Activated naive CD4-positive, alpha-beta T cell treated with anti-CD3 and anti-CD28 coated beads for 36 hours (primary cell): ENCODE data around the gene VRK2. TPM values are rescaled to one million over a fixed set of nuclear protein-coding genes. Genes with fewer than 3 reads are reported as not detected.
"Not testable (repeated sequence)": the region's sequence is repeated elsewhere in the genome, so short reads cannot be mapped to it uniquely, and the experiment has no call there.

Experiments
- CTCF ChIA-PET: fragments of 350-600 bp; sonication (Branson Sonifier 250); formaldehyde crosslinking; loops from one replicate; lab custom pipeline; 2021; ENCODE audit warnings: antibody characterized with exemption; lab: Charles Lee
- DNase-seq: peaks from one replicate; pipeline ENCODE4 v3.0.0-alpha.2; 2020
- H3K27ac Mint-ChIP-seq: one replicate; pipeline ENCODE4 v1.8.0; 2021; ENCODE audit warnings: mild to moderate bottlenecking, mixed read lengths
- H3K27me3 Mint-ChIP-seq: one replicate; pipeline ENCODE4 v1.8.0; 2021; ENCODE audit warnings: low read depth, mixed read lengths
- H3K36me3 Mint-ChIP-seq: one replicate; pipeline ENCODE4 v1.8.0; 2021; ENCODE audit warnings: low read depth, mixed read lengths
- H3K4me1 Mint-ChIP-seq: one replicate; pipeline ENCODE4 v1.8.0; 2021; ENCODE audit warnings: low read depth, mixed read lengths
- H3K4me3 Mint-ChIP-seq: one replicate; pipeline ENCODE4 v1.8.0; 2021; ENCODE audit warnings: mild to moderate bottlenecking, moderate library complexity, mixed read lengths
- H3K9me3 Mint-ChIP-seq: one replicate; pipeline ENCODE4 v1.8.0; 2021; ENCODE audit warnings: mixed read lengths
- intact Hi-C: fragments of 100-400 bp; cut with micrococcal nuclease; formaldehyde crosslinking; loops from one replicate; pipeline ENCODE4 v1.15.1; 2023
- total RNA-seq, 2 experiments: library from RNA; stranded (reverse); gene quantifications; one replicate each; pipeline ENCODE4 v1.2.3, GENCODE V29; 2021

Gene VRK2
- total RNA-seq, 2 experiments from 2014 or later: 14.7 to 16.1 TPM

GRCh38 chr2:58127111-58127510, 80.5 kb downstream of the VRK2 start:
- CTCF ChIA-PET: no interaction called here
- H3K36me3 Mint-ChIP-seq: peaks cover 12% of the 10 kb centered on the region
- no peaks in the 10 kb centered on the region for H3K9me3 Mint-ChIP-seq
- H3K4me1 Mint-ChIP-seq: peaks cover 2% of the 10 kb centered on the region
- intact Hi-C loops: no loop called here
- H3K4me3 Mint-ChIP-seq: no peak overlapping the region
- DNase-seq: no peak
- H3K27me3 Mint-ChIP-seq: no peaks in the 10 kb centered on the region
- H3K27ac Mint-ChIP-seq: no peak overlapping the region

GRCh38 chr2:58130238-58130637, 83.6 kb downstream of the VRK2 start:
- Mint-ChIP-seq H3K4me3 (no peak overlapping the region), H3K27me3 (no peaks in the 10 kb centered on the region), H3K9me3 (no peaks in the 10 kb centered on the region), H3K27ac (no peak overlapping the region), H3K4me1 (no peaks in the 10 kb centered on the region), H3K36me3 (peaks cover 14% of the 10 kb centered on the region)
- intact Hi-C loops: no loop called here
- CTCF ChIA-PET: no interaction called here
- no peak for DNase-seq

- H3K36me3 Mint-ChIP-seq: peaks cover 14% of the 10 kb centered on the region
- no peaks in the 10 kb centered on the region for H3K9me3 Mint-ChIP-seq
- H3K4me3 Mint-ChIP-seq: no peak overlapping the region
- H3K4me1 Mint-ChIP-seq: no peaks in the 10 kb centered on the region
- DNase-seq: no peak
- CTCF ChIA-PET: interaction anchor here (1.2 kb wide), 1 partner anchor 11 kb away, joined by 3 read pairs; no protein-coding TSS in a partner anchor
- no peaks in the 10 kb centered on the region for H3K27me3 Mint-ChIP-seq
- no peak overlapping the region for H3K27ac Mint-ChIP-seq
- intact Hi-C loops: loop anchor here (1.0 kb wide), 1 partner anchor 317 kb away; no protein-coding TSS in a partner anchor
Observed at GRCh38 chr2:58131191-58132011, 84.8 kb downstream of the VRK2 start.

- peaks cover 17% of the 10 kb centered on the region for H3K36me3 Mint-ChIP-seq
- H3K9me3 Mint-ChIP-seq: no peaks in the 10 kb centered on the region
- DNase-seq: no peak
- no peaks in the 10 kb centered on the region for H3K27me3 Mint-ChIP-seq
- H3K4me3 Mint-ChIP-seq: no peak overlapping the region
- H3K27ac Mint-ChIP-seq: no peak overlapping the region
- CTCF ChIA-PET: no interaction called here
- intact Hi-C loops: no loop called here
- no peaks in the 10 kb centered on the region for H3K4me1 Mint-ChIP-seq
Observed at GRCh38 chr2:58133395-58133794, 86.8 kb downstream of the VRK2 start.

- intact Hi-C loops: no loop called here
- Mint-ChIP-seq H3K9me3 (no peaks in the 10 kb centered on the region), H3K4me3 (no peak overlapping the region), H3K27me3 (no peaks in the 10 kb centered on the region), H3K36me3 (peaks cover 26% of the 10 kb centered on the region), H3K4me1 (no peaks in the 10 kb centered on the region), H3K27ac (no peak overlapping the region)
- CTCF ChIA-PET: no interaction called here
- no peak for DNase-seq
Observed at GRCh38 chr2:58135861-58136260, 89.3 kb downstream of the VRK2 start.

GRCh38 chr2:58137221-58137620, 90.6 kb downstream of the VRK2 start:
- CTCF ChIA-PET: no interaction called here
- Mint-ChIP-seq H3K27me3 (no peaks in the 10 kb centered on the region), H3K36me3 (peaks cover 23% of the 10 kb centered on the region), H3K4me1 (no peaks in the 10 kb centered on the region), H3K9me3 (no peaks in the 10 kb centered on the region), H3K4me3 (no peak overlapping the region), H3K27ac (no peak overlapping the region)
- DNase-seq: no peak
- intact Hi-C loops: no loop called here

GRCh38 chr2:58137856-58138255, 91.2 kb downstream of the VRK2 start:
- H3K9me3 Mint-ChIP-seq: no peaks in the 10 kb centered on the region
- H3K27me3 Mint-ChIP-seq: no peaks in the 10 kb centered on the region
- no peak overlapping the region for H3K4me3 Mint-ChIP-seq
- no peaks in the 10 kb centered on the region for H3K4me1 Mint-ChIP-seq
- peaks cover 23% of the 10 kb centered on the region for H3K36me3 Mint-ChIP-seq
- CTCF ChIA-PET: no interaction called here
- intact Hi-C loops: no loop called here
- no peak overlapping the region for H3K27ac Mint-ChIP-seq
- DNase-seq: no peak

- Mint-ChIP-seq H3K36me3 (peaks cover 24% of the 10 kb centered on the region), H3K4me1 (no peaks in the 10 kb centered on the region), H3K9me3 (no peaks in the 10 kb centered on the region), H3K27me3 (no peaks in the 10 kb centered on the region), H3K27ac (no peak overlapping the region), H3K4me3 (no peak overlapping the region)
- intact Hi-C loops: no loop called here
- CTCF ChIA-PET: no interaction called here
- DNase-seq: no peak
Observed at GRCh38 chr2:58138396-58139030, 91.9 kb downstream of the VRK2 start.

GRCh38 chr2:58140508-58141072, 94.0 kb downstream of the VRK2 start:
- H3K4me3 Mint-ChIP-seq: no peak overlapping the region
- no peak overlapping the region for H3K27ac Mint-ChIP-seq
- no peaks in the 10 kb centered on the region for H3K27me3 Mint-ChIP-seq
- CTCF ChIA-PET: no interaction called here
- H3K4me1 Mint-ChIP-seq: no peaks in the 10 kb centered on the region
- intact Hi-C loops: loop anchor here (10.0 kb wide), 1 partner anchor 226 kb away; no protein-coding TSS in a partner anchor
- no peak for DNase-seq
- H3K9me3 Mint-ChIP-seq: no peaks in the 10 kb centered on the region
- peaks cover 26% of the 10 kb centered on the region for H3K36me3 Mint-ChIP-seq

- intact Hi-C loops: loop anchor here (1.0 to 10.0 kb wide), 5 partner anchors 37 to 231 kb away; partner anchors contain the start of gene FANCL
- H3K36me3 Mint-ChIP-seq: peaks cover 30% of the 10 kb centered on the region
- not testable (repeated sequence) for H3K27ac Mint-ChIP-seq, H3K9me3 Mint-ChIP-seq, H3K4me3 Mint-ChIP-seq, H3K27me3 Mint-ChIP-seq, H3K4me1 Mint-ChIP-seq, DNase-seq
- CTCF ChIA-PET: interaction anchor here (0.6 kb wide), 1 partner anchor 133 kb away, joined by 5 read pairs; no protein-coding TSS in a partner anchor
Observed at GRCh38 chr2:58145769-58146168, 99.2 kb downstream of the VRK2 start.

GRCh38 chr2:58146707-58147106, 100.1 kb downstream of the VRK2 start:
- Mint-ChIP-seq H3K4me3 (no peak overlapping the region), H3K4me1 (peaks cover 9% of the 10 kb centered on the region), H3K27me3 (no peaks in the 10 kb centered on the region), H3K27ac (no peak overlapping the region), H3K9me3 (no peaks in the 10 kb centered on the region), H3K36me3 (peaks cover 31% of the 10 kb centered on the region)
- DNase-seq: peak; percentile 32
- intact Hi-C loops: loop anchor here (1.0 to 10.0 kb wide), 5 partner anchors 38 to 232 kb away; partner anchors contain the start of gene FANCL
- CTCF ChIA-PET: no interaction called here

GRCh38 chr2:58155160-58155778, 108.7 kb downstream of the VRK2 start:
- Mint-ChIP-seq H3K36me3 (peaks cover 56% of the 10 kb centered on the region), H3K4me3 (no peak overlapping the region), H3K27me3 (no peaks in the 10 kb centered on the region), H3K4me1 (no peaks in the 10 kb centered on the region), H3K27ac (no peak overlapping the region), H3K9me3 (peaks cover 10% of the 10 kb centered on the region)
- no peak for DNase-seq
- intact Hi-C loops: no loop called here
- CTCF ChIA-PET: interaction anchor here (0.6 kb wide), 1 partner anchor 502 kb away, joined by 6 read pairs; no protein-coding TSS in a partner anchor
